ENCODE data around the gene CTSL.
"Not testable (repeated sequence)": the region's sequence is repeated elsewhere in the genome, so short reads cannot be mapped to it uniquely, and the experiment has no call there.

CTSL gene

DNA sequence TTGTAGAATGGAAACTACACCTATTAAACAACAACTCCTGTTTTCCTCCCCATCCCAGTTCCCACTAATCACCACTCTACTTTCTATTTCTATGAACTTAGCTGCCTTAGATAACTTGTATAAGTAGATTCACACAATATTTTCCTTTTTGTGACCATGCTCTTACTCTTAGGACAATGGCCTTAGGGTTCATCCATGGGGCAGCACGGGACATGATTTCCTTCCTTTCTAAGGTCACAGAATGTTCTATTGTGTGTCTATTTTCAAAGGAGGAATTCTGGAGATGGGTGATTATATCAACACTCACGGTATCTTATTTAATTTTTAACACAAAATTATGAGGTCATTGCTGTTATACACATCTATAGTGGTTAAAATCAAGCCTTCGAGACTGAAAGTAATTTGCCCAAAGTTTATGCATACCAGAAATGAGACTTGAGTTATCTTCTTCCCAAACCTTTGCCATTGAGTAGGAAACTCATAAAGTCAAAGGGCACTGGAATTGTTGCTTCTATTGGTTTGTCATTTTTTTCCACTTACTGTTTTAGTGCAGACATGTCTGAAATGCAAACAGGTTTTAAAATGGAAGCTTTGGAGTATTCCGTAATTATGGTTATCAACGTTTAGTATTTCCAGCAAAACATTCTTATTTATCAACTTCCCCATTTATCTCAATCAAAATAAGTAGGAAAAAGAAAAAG lies 23.6 kb downstream of the CTSL start:
- TF ChIP-seq, protein P1, sequence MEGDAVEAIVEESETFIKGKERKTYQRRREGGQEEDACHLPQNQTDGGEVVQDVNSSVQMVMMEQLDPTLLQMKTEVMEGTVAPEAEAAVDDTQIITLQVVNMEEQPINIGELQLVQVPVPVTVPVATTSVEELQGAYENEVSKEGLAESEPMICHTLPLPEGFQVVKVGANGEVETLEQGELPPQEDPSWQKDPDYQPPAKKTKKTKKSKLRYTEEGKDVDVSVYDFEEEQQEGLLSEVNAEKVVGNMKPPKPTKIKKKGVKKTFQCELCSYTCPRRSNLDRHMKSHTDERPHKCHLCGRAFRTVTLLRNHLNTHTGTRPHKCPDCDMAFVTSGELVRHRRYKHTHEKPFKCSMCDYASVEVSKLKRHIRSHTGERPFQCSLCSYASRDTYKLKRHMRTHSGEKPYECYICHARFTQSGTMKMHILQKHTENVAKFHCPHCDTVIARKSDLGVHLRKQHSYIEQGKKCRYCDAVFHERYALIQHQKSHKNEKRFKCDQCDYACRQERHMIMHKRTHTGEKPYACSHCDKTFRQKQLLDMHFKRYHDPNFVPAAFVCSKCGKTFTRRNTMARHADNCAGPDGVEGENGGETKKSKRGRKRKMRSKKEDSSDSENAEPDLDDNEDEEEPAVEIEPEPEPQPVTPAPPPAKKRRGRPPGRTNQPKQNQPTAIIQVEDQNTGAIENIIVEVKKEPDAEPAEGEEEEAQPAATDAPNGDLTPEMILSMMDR (IDR thresholded peaks at IDR 0.05) = no peak
- no peak for TF ChIP-seq ZFX (IDR thresholded peaks at IDR 0.05; ENCODE audit: borderline replicate concordance)
- no peak overlapping the region for H3K27ac ChIP-seq

DNA sequence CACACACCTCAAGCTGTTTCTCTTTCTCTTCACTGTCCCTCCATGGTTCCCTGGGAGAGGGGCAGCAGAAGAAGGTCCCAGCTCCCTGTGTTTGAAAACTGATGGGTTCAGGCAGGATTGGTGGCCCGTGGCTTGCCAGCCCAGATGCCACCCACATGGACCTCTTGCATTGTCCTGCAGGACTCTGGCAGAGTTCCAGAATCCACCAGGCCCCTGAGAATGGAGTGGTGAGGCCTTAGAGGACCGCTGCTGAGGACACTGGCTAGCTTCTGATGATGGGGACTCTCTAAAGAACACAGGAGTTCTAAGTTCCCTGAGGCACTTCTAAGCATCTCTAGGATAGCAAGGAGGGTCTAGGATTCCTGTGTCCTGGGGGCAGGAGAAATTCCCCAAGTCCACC lies 24.8 kb downstream of the CTSL start:
- TF ChIP-seq, protein P1 (IDR thresholded peaks at IDR 0.05) = no peak
- TF ChIP-seq ZFX (IDR thresholded peaks at IDR 0.05; ENCODE audit: borderline replicate concordance) = no peak

DNA sequence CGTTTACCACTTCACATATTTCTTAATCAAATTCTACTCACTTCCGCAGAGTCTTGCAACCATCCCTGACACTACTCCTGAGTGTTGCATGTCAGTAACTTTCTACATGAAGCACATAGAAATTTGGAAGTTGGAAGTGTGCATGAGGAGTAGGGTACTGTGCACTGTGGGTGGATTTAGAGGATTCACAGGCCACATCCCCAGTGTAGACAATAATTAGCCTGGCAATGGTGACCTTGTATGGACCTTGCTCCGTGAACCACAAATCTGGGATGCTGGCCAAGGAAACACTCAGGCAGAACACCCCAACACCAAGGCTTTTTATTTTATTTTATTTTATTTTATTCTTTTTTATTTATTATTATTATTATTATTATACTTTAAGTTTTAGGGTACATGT lies 25.5 kb downstream of the CTSL start:
- H3K27ac ChIP-seq = no peak overlapping the region
- no peak for TF ChIP-seq ZFX (IDR thresholded peaks at IDR 0.05; ENCODE audit: borderline replicate concordance)

More for the DNA sequence above, 24.8 kb downstream of the CTSL start:
- H3K27ac ChIP-seq = no peak overlapping the region

DNA sequence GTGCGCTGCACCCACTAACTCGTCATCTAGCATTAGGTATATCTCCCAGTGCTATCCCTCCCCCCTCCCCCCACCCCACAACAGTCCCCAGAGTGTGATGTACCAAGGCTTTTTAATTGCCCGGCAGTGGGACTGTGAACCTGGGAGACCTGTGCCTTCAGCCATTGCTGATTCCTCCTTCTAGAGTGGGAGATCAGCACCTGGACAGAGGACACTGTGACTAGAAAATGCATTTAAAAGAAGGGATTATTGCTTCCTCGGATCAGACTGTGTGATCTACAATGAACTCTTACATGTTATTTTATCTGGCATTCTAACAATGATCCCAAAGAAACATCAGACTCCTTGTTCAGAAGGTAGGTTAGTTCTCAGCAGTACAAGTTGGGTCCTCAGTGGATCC lies 25.9 kb downstream of the CTSL start:
- H3K27ac ChIP-seq = no peak overlapping the region
- TF ChIP-seq, protein P1 (IDR thresholded peaks at IDR 0.05) = no peak
- no peak for TF ChIP-seq ZFX (IDR thresholded peaks at IDR 0.05; ENCODE audit: borderline replicate concordance)

DNA sequence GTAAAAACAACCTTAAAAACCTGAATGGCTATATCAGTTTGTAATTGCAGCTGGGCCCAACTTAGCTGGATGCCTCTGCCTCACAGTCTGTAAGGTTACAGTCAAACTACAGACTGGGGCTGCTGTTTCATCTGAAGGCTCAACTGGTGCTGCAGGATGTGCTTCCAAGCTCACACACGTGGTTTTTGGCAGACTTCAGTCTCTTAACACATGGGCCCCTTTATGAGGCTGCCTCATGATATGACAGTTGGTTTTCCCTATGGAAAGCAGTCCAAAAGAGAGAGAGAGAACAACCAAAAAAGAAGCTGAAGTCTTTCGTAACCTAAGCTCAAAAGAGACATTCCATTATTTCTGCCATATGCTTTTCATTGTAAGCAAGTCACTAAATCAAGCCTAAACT lies 27.4 kb downstream of the CTSL start:
- TF ChIP-seq, protein P1 (IDR thresholded peaks at IDR 0.05) = no peak
- TF ChIP-seq ZFX (IDR thresholded peaks at IDR 0.05; ENCODE audit: borderline replicate concordance) = no peak
- no peak overlapping the region for H3K27ac ChIP-seq

DNA sequence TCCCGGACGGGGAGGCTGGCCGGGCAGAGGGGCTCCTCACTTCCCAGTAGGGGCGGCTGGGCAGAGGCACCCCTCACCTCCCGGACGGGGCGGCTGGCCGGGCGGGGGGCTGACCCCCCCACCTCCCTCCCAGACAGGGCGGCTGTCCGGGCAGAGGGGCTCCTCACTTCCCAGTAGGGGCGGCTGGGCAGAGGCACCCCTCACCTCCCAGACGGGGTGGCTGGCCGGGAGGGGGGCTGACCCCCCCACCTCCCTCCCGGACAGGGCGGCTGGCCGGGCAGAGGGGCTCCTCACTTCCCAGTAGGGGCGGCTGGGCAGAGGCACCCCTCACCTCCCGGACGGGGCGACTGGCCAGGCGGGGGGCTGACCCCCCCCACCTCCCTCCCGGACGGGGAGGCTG lies 32.4 kb downstream of the CTSL start:
- not testable (repeated sequence) for H3K27ac ChIP-seq

DNA sequence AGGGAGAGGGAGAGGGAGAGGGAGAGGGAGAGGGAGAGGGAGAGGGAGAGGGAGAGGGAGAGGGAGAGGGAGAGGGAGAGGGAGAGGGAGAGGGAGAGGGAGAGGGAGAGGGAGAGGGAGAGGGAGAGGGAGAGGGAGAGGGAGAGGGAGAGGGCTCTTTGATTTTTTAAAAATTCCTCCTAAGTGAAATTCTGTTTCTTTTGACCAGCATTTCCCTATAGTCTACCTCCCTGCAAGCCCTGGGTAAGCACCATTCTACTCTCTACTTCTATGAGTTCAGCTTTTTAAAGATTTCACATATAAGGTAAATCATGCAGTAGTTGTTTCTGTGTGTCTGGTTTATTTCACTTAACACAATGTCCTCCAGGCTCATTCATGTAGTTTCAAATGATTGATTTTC lies 34.1 kb downstream of the CTSL start:
- not testable (repeated sequence) for H3K27ac ChIP-seq

DNA sequence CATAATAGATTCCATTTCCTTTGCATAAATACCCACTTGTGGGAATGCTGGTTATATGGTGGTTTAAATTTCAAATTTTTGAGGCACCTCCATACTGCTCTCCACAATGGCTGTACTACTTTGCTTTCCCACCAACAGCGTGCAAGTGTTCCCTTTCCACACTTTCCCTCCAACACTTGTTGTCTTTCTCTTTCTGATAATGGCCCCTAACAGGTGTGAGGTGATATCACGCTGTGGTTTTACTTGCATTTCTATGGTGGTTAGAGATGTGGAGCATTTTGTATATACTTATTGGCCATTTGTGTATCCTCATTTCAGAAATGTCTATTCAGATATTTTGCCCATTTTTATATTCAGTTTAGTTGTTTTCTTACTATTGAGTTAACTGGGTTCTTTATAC lies 34.6 kb downstream of the CTSL start:
- no peak overlapping the region for H3K27ac ChIP-seq
- TF ChIP-seq, protein P1 (IDR thresholded peaks at IDR 0.05) = no peak
- no peak for TF ChIP-seq ZFX (IDR thresholded peaks at IDR 0.05; ENCODE audit: borderline replicate concordance)

DNA sequence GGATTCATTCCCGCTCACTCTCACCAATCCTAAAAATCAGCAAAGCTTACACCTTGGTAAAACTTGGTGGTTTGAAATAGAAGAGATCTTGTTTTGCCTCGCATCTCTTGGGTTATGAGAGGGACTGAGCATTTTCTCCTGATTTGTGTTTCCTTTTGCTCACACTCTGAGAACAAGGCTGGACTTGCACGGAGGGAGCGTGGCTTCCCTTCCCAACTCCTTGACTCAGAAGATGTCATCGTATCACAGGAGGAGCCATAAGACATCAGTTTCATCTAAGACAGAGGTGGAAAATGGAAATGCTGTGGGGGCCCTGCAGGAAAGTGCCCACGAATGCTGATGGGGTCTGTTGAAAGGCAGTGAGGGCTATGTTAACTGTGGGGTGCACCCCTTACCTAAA lies 37.4 kb downstream of the CTSL start:
- no peak overlapping the region for H3K27ac ChIP-seq
- TF ChIP-seq ZFX (IDR thresholded peaks at IDR 0.05; ENCODE audit: borderline replicate concordance) = no peak
- TF ChIP-seq, protein P1 (IDR thresholded peaks at IDR 0.05) = no peak

Data from 22Rv1 (cell line).